GF-D8 (cell line): ENCODE measurements around the gene ETFRF1.
A peak's percentile ranks its signal among the peaks of the same experiment; 100 is the strongest.

Experiments
- DNase-seq: peaks from one replicate; lab custom pipeline; 2025; lab: John Stamatoyannopoulos, UW

ETFRF1 gene

GRCh38 chr12:25236190-25236589 is 41.2 kb downstream of the ETFRF1 start:
- DNase-seq, result no peak

DNA sequence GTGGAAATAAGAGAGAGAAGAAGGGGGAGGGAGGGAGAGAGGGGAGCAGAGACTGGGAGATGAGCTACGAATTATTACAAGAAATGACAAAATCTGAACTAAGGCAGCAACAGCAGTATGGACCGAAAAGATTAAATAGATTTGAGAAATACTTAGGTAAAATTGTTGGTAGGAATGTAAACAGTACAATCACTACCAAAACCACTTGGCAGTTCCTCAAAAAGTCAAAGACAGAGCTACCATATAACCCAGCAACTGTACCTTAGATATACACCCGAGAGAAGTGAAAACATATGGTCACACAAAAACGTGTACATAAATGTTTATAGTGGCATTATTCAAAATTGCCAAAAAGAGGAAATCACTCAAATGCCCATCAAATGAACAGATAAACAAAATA is 41.6 kb downstream of the ETFRF1 start:
- DNase-seq, result no peak

GRCh38 chr12:25241167-25242020 is 46.4 kb downstream of the ETFRF1 start:
- DNase-seq, result no peak

DNA sequence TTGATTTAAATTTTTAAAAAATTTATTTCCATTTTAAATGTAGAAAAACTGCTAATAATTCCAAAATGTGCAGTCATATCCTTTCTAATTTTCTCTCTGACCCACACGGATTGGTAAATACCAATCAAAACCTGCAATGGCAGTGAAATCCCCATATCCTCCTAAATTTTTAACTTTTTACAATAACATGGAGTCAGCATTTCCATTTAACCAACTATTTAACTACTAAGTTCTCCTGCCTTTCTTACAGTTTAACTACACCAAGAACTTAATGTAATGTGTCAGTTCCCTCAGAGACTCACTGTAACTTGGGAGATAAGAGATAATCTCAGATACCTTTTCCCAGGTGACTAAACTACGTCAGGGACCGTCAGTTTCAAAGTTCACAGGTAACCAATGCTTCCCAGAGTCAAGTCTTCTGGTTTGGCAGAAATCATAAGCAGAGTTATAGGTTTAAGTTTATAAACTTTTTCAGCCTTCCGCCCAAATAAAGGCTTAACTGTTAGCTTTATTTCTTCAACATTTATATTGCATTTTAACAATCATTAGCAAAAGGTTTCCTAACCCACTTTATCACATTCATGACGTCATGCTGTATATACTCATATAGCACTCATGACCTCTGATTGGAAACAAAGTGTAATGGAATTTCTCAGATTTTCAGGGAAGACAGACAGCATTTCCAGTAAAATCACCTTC is 48.1 kb downstream of the ETFRF1 start:
- no peak for DNase-seq

GRCh38 chr12:25243680-25243990 is 48.6 kb downstream of the ETFRF1 start:
- no peak for DNase-seq

DNA sequence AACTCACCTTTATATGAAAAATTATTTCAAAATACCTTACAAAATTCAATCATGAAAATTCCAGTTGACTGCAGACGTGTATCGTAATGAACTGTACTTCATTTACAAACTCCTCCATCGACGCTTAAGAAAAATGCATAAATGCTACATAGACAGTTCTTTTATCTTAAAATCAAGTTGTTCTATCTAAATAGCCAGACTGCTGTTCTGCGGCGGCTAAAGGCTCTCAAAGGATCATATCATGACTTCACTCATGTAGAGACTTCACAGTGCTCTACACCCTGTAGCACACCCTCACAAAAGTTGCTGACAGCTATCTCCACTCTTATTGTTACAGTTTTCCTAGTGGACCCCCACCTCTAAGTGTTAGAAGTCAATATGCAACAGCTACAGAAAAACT is 50.5 kb downstream of the ETFRF1 start:
- DNase-seq, result no peak

DNA sequence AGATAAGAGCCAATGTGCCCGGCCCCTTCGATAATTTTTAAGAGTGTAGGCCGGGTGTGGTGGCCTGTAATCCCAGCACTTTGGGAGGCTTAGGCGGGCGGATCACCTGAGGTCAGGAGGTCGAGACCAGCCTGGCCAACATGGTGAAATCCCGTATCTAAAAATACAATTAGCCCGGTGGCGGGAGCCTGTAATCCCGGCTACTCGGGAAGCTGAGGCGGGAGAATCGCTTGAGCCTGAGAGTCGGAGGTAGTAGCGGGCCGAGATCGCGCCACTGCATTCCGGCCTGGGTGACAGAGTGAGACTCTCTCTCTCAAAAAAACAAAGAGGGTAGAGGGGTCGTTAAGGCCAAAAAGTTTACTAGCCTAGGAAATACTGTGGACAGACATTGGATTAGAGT is 53.1 kb downstream of the ETFRF1 start:
- DNase-seq, result no peak

DNA sequence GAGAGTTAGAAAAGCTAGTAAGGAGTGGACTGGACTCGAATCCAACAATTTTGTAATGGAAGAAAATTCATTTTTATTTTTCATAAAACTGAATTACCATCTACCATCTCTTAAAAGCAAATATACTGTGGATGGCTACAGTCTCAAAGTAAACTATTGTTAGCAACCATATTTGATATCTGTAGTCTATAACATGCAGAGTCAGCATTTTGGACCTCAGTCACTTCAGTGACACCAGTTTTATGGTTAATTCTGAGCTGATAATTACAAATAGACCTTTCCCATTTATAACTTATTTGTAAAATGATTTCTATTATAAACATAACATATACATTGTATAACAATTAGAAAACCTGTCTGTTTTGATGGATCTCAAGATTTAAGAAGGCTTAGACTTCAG is 53.7 kb downstream of the ETFRF1 start:
- DNase-seq, result no peak

- DNase-seq, result no peak
Measured at GRCh38 chr12:25249931-25250738, 55.1 kb downstream of the ETFRF1 start.

DNA sequence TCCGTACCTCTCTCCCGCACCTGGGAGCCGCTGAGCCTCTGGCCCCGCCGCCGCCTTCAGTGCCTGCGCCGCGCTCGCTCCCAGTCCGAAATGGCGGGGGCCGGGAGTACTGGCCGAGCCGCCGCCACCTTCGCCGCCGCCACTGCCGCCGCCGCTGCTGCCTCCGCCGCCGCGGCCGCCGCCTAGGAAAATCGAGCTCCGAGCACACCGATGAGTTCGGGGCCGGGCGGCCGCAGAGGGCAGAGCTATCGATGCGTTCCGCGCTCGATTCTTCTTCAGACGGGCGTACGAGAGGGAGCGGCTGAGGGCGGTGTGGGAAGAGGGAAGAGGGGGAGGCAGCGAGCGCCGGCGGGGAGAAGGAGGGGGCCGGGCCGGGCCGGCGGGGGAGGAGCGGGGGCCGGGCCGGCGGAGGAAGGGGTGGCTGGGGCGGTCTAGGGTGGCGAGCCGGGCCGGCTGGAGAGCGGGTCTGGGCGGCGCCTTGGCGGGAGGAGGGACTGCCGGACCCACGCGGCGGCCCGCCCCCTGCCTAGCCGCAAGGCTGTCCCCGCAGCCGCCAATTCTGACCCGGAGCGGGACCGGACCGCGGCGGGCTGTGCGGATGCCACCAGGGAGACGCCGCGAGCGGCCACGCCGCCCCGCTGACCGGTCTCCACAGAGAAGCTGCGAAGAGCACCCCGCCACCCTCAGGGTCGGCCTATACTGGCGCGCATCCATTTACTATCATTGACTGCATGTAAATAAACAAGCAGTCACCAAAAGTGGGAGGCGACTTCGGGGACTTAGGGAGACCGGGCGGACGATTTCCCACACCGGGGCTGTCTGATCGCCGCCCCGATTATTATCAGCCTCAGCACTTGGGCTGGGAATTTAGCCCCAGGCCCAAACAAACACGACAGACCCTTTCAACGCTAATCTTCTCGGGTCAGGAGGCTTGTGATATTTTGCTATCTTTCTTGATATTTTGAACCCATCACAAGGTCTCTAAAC is 56.0 kb downstream of the ETFRF1 start, which contains the start of gene KRAS:
Gene KRAS, minus strand, starts transcription at position 186 of the 987 bp plus-strand sequence.
- peak; percentile 38 for DNase-seq

DNA sequence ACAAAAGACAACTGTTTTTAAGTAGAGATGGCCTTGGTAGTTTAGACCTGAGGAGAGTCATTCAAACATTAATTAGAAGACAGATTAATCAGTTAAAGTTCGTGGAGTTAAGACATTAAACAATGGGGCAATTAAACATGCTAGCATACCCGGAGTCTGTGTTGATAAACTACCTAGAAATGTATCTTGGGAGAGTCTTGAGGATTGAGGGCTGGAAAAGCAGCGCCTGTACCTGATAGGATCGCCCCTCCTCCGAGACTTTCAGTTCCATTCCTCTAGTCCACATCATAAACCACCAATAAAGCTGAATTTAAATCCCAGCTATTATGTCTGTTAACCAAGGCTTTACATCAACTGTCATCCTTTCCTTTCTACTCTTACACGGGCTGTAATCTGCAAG is 56.7 kb downstream of the ETFRF1 start:
- no peak for DNase-seq

GRCh38 chr12:25252946-25253345 is 57.9 kb downstream of the ETFRF1 start:
- DNase-seq, result no peak

DNA sequence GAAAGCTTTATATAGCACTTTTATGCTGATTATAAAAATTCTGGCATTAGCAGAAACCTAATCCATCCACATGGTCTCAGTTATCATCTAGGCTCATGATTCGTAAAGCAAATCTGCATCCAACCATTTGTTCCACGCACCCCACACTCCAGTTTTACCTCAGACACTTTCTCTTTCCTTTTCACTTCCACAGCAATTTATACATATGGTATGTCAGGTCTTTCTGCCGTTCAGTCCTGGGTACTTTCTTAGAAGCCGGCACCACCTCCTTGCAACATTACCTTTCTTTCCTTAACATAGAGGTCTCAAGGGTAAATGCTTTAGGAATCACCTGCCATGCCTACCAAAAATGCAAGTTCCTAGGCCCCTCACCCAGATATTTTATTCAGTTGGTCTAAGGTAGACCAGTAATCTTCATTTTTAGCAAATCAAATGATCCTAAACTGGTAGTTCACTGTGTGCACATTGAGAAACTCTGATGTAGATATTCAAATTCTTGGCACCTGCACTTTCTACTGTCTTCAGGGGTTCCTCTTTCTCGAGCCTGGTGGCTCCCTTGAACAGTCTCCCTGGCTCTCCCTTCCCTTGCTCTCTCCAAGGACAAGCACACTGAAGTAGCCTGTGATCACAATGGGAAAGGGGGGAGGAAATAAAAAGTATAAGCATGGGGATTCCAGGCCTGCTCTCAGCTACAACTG is 58.5 kb downstream of the ETFRF1 start:
- DNase-seq, result no peak

- DNase-seq, result no peak
Measured at GRCh38 chr12:25254271-25254880, 59.3 kb downstream of the ETFRF1 start.
